NCI-H1092 treated with DMSO at 0.1 percent for 48 hours (cell line): ENCODE data around the gene IFI16.
"Not testable (repeated sequence)": the region's sequence is repeated elsewhere in the genome, so short reads cannot be mapped to it uniquely, and the experiment has no call there.

Experiments
- DNase-seq: peaks from one replicate; lab custom pipeline; 2025; lab: John Stamatoyannopoulos, UW

Gene IFI16

DNA sequence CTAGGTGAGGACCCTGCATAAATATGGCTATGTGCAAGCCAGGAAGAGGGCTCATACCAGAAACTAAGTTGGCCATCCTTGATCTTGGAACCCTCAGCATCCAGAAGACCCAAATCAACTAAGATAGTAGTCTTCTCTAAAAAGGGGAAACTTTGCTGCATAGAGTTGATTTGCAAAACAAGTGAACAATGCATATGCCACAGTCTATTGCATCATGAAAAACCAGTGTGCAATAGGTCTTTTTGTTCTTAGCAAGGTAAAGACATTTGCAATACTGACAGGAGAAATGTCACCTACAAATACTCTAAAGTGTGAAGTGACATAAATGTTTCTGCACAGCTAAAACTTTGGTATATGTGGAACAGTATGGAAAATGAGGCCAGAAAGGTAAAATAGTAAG is 2.0 kb upstream of the IFI16 start:
- DNase-seq = no peak

DNA sequence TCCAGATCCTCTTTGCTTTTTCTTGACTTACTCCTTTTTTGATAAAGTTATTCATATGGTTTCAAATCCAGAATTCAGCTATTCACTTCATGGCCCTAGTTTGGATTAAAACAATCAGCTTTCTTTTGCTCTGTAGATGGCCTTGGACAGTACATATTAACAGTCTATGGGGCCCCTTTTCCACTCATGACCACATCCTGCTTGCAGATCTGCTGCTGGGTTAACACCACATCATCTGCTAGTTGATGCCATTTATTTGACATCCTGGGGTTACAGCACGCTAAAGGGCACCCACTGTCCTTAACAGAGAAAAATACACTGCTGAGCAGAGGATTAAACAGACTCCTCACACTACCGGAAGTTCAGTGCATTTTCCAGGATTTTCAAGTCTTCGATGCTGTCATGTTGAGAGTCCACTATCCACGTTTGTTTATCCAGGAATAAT is 941 bp upstream of the IFI16 start:
- DNase-seq = no peak

DNA sequence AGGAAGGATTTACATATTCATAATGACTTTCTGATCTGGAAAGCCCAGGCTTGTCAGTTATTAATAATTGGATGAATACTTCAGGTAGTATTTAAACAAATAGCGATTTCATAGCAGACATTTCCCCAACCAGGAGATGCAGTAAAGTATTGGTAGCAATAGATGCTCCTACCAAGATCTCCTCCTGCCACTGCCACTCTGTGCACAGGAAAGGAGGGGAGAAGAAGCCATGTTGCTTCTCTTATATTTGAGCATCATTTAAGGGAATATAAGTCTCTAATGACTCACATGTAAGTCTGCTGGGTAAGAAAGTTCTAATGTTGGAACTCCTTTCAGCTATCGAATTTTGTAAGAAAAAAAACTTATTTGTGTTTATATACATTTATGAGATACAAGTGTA is 420 bp upstream of the IFI16 start:
- no peak for DNase-seq

DNA sequence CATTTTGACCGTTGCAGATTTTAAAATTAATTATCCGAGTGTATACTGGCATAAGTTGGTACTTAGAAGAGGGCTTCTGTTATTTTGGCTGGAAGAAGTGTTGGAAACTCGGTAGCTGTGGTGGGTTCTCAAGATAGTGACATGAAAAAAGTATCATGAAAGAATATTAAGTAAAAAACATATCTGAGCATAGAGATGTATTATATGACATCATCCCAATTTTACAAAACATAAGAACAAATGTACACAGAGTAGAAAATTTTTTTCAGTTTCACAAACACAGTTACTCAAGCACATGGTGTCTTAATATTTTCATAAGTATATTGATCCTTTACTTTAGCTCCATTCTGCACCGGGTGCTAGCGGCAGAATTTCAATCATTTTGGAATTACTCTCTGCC is 684 bp downstream of the IFI16 start:
- DNase-seq = no peak

DNA sequence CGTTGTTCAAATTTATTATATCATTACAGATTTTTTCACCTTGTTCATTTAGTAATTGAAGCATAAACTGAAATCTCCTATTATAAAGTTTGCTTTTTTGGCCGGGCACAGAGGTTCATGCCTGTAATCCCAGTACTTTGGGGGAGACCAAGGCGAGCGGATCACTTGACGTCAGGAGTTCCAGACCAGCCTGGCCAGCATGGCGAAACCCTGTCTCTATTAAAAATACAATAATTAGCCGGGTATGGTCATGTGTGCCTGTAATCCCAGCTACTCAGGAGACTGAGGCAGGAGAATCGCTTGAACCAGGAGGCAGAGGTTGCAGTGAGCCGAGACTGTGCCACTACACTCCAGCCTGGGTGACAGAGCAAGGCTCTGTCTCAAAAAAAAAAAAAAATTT is 1.3 kb downstream of the IFI16 start:
- DNase-seq = not testable (repeated sequence)

DNA sequence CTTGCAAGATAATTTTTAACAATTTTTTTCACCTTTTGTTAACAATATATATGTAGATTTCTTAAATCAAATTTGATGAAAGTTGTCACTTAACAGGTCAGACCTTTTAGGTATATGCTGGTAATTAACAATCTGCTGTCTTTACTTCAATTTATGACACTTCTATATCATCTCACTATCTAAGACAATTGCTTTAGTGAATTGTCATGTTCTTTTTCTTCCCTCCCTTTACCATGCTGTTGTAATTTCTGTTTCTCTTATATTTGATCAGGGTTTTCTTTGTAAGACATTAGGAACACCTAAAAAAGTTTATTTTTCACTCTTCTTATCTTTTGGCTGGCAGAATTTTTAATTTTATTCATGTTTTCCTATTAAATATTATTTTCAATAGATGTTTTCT is 2.0 kb downstream of the IFI16 start:
- DNase-seq = no peak

DNA sequence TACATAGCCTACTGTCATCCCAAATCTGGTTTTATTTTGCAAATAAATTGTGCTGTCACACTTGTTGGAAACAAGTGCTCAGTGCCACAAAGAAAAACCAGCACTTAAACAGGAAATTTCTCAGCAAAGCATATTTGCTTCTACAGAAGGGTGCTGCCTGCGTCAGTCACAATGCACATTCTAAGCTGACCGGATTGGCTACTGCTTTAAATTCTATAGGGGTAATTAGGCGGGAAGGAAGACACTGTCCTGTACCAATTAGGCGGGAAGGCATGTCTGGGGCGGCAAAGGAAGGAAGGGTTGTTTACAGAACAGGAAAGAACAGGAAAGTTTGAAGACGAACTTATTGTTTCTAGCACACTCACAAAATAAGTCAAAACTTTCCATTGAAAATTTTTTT is 2.8 kb downstream of the IFI16 start:
- no peak for DNase-seq

DNA sequence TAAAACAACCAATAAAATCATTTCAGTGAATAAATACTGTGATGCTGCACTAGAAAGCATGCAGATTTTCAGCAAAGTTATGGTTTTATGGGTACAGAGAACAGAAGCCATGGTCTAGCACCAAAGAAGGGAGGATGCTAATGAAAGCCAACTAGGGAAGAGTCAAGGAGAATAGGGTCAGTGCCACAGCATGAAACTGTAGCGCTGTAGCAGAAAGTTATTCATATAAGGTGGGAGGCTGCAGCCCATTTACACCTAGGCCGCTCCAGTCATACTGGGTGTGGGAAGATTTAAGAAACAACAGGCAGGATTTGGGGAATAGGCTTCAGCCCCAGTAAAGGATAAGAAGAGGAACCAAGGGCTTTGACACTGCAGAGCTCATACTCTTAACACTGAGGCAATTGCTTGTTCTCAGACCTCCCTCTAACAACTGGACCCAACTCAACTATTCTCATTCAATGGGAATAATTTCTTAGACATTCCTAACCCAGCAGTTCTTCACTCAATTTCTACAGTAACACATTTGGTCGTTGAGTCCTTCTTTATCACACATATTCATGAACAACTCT is 4.4 kb downstream of the IFI16 start:
- DNase-seq = no peak

DNA sequence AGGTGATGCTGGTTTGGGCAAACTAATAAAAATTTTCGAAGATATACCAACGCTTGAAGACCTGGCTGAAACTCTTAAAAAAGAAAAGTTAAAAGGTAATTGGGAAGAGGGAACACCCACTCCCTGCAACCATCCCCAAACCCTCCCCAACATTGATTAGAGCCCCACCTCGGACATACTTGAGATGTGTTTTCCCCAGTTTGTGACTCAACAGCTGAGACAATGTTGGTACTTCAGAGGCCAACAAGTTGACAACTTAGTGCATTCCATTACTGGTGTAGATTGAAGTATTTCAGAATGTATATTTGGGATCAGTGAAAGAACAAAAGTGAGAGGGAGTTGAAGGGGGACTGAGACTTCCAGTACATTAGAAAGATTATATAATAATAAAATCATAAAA is 5.1 kb downstream of the IFI16 start:
- DNase-seq = no peak

DNA sequence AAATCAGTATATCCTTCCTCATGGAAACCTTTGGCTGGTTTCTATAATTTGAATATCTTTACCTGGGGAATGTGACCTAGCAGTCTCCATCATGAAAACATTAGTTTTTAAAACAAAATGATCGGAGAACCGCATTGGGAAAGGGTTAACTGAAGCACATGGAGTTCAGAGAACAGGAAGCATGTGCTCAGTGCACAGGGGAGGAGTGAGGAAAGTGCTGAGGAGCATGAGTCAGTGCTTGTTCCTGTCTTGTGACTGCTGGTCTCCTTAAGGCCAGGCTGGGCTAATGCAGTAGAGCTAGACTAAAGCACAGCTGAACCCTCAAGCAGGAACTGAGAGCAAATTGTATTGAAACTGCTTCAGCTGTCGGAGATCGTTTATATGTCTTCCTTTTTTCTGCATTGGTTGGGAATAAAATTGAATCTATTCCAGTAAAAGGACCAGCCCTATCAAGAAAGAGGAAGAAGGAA is 5.8 kb downstream of the IFI16 start:
- DNase-seq = no peak

DNA sequence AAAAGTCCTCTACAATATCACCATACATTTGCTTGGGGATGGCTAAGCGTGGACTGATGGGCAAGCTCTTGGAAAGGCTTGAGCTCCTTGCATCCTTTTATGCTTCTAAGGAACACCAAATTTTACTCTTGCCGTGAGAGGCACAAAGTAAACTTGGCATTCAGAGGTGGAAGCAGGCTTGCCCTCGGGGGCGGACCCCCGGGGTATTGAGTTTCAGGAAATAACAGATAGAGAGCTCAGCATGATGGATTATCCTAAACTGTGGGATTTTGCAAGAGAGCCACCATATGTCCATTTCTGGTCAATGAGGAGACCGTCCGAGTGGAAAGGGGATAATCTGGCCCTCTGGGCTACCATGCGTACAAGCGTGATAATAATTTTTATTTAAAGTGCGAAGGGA is 14.0 kb downstream of the IFI16 start:
- no peak for DNase-seq

DNA sequence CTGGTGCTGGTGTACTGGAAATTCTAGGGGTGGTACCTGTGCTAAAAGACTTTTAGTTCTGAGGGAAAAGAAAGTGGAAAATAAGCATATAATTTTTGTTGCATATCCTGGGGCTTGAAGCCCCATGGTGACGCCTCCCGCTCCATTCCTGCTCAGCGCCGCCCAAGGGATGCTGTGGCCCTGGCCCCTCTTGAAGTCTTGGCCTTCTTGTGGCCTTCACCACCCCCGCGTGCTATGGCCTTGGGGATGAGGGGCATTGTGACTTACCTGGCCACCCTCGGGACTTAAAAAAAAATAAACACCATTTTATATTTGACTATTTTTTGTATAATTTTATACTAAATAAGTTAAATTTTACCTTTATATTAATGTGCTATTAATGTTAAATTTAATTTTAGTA is 15.3 kb downstream of the IFI16 start:
- DNase-seq = no peak

DNA sequence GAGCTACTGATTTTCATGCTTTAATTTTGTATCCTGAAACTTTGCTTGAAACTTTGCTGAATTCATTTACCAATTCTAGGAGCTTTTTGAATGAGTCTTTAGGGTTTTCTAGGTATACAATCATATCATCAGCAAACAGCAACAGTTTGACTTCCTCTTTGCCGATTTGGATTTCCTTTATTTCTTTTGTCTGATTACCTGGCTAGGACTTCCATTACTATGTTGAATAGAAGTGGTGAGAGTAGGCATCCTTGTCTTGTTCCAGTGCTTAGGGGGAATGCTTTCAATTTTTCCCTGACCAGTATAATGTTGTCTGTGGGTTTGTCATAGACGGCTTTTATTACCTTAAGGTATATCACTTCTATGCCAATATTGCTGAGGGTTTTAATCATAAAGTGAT is 17.1 kb downstream of the IFI16 start:
- DNase-seq = not testable (repeated sequence)

DNA sequence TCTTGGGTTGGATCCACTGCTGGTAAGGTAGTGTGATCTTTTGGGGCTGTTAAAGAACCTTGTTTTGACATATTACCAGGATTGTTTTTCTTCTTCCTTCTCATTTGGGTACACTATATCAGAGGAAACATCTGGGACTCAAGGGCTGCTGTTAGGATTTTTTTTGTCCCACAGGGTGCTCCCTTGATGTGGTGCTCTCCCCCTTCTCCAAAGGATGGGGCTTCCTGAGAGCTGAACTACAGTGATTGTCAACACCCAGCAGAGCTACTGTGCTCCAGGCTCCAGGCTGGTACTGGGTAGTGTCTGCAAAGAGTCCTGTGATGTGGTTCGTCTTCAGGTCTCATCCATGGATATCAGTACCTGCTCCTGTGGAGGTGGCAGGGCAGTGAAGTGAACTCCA is 20.6 kb downstream of the IFI16 start:
- no peak for DNase-seq

DNA sequence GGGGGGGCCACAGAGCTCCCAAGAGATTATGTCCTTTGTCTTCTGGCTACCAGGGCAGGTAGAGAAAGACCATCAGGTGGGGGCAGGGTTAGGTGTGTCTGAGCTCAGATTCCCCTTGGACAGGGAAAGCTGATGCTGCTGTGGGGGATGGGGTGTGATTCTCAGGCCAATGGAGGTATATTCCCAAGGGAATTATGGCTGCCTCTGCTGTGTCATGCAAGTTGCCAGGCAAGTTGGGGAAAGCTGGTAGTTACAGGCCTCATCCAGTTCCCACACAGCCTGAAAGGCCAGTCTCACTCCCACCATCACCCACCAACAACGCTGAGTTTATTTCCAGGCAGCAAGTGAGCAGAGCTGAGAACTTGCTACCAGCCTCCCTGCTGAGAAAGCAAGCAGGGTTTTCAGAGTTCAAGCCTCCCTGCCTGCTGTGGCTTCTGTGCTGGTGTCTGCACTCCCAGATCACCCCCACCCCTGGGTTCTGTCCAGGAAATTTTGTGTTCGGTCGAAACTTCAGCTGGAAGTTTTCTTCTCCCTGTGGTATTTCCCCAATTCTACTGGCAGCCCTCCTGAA is 21.3 kb downstream of the IFI16 start:
- DNase-seq = no peak

DNA sequence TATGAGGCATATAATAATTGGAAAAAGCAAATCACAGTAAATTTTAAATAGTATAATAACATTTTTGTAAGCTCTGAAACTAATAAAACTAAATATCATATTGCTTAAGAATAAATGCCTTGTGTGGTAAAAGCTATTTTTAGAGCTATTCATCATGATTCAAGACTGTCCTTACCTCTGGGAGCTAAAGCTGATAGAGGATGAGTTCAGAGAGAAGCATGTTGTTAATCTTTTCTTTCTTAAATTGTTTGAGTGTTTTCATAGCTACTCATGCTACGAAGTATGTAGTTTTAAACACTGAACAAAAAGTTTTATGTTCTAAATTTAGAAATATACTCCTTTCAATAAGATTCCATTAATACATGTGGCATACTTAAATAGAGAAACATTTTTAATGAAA is 30.5 kb downstream of the IFI16 start:
- DNase-seq = no peak

DNA sequence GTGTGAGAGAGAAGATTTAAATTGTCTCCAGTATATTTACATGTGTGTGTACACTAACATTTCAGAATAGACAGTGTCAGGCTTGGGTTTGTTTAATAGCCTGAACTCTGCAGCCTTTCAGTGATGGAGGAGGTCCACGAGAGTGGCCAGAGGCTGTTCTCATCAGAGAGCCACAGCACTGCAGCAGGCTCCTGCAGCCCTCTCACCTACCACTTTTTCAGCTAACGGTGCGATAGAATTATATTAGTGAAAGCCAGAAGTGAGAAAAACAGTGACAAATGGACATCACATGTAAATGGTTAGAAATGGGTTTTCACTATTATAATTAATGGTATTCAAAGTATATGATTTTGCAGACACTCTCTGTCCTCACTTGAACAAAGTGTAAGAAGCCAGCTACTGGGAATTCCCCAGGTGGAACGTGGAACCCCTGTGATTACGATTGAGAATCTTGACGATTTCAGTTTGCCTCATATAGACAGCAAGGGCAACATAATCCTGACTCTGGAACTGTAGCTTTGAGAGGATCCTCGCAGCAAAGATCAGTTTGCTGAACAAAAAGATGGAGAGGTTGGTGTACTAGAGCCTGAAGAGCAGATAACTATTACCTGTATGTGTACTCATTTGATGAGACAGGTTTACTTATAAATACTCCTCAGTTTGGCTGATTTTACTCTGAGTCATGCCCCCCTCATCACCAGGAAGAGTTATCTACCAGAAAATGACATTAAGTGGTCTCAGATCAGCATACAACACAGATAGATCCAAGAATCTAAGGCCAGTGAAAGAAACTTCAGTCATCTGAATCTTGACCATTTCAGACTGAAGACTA is 31.4 kb downstream of the IFI16 start:
- DNase-seq = no peak

DNA sequence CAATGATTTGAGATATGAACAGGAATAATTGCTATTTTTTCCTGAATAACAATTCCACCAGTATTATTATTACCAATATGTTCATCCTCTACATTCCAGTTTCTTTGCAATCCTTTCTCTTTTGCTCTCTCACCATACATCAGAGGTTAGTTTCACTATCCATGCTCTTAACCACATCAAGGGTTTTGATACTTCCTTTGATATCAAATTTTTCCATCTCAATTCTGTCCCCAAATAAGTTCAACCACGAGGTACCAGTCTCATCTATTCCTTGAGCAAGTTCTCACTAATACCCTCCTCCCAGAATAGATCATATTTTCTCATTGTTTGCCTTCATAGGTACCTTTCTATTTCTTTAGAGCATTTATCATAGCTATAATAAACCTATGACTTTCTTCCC is 36.8 kb downstream of the IFI16 start:
- not testable (repeated sequence) for DNase-seq

DNA sequence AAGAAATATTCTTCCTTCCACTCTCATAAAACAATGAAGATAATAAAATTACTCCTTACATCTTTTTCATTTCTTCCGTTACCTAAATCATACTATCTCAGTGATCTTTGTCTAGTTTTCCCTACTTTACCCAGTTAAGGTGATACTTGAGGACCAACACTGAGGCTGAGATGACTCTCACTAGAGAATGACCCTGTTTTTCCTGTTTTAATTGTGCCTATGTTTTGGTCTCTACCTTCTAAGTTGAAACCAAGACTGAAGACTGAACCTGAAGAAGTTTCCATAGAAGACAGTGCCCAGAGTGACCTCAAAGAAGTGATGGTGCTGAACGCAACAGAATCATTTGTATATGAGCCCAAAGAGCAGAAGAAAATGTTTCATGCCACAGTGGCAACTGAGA is 41.7 kb downstream of the IFI16 start:
- no peak for DNase-seq

DNA sequence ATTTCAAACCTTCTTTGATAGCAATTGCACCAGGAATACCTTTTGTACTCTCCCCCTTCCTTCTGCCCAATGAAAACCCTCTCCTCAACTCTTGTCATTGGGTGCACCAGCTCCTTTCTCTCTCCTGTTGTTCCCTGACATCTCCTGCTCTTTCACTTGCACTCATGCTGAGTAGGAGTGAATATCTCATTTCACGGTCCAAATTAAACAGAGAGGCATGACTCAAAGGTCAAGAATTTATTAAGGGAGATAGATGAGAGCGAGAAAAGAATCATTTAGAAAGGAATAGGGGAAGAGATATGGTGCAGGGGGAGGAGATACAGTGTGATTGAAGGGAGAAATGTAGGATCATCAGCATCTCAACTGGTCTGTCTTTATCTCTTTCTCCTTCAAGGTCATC is 44.7 kb downstream of the IFI16 start:
- no peak for DNase-seq

DNA sequence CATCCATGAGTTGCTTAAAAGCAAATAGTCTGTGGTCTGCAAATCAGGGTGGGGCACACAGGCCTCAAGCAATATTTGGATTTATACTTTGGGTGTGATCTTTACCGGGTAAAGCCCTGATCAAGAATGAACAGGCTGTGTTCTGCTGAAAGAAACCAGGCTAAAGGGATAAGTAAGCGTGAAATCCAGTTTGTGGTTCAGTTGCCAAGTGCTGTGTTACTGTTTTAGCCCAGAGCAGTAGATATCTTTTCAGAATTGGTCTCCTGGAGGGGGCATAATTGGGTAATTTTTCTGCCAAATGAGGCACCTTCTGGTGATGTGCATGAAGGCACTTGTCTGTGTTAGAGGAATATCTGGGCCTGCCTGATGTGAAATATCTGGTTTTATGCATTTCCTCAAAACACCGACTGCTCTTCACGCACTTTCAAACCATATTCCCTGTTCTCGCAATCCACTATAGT is 45.5 kb downstream of the IFI16 start:
- DNase-seq = no peak

DNA sequence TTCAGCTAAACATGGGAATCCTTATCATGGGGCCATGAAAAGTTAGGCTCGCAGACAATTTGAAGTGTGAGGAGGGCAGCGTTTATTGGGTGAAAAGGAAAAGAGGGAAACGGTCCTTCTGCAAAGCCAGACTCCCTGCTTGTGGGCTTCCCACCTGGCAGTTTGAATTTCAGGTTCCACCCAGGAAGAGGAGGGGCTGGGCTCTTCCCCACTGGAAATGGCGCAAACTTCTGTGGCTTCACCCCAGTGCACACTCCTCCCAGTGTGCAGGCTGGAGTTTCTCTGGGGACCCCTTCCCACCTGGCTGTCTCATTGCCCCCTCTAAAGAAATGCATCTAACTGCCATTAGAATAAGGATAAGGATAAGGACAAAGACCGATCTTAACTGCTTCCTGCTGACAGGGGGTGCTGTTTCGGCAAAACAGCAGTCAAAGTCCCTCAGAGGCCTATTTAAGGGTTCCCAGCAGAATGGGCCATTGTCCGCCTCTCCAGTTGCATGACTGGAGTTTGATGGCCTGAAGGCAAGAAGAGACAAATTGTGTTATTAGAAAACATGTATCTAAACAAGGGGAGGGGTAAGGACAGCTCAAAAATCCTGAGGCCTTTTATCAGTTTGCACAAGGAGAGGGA is 46.5 kb downstream of the IFI16 start:
- DNase-seq = no peak

DNA sequence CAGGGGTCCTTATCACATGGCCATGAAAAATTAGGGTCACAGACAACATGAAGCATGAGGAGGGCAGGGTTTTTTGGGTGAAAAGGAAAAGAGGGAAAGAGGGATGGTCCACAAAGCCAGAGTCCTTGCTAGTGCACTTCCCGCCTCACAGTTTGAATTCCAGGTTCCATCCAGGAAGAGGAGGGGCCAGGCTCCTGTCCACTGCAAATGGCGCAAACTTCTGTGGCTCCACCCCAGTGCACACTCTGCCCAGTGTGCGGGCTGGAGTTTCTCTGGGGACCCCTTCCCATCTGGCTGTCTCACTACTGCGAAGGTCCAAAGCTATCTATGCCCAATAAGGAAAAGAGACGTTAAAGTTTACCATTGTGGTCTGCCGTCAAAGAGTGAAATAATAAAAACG is 49.0 kb downstream of the IFI16 start:
- DNase-seq = no peak
